CD4-positive, alpha-beta T cell (primary cell): ENCODE measurements around the gene GMPS. TPM values are rescaled to one million over a fixed set of nuclear protein-coding genes. Genes with fewer than 3 reads are reported as not detected.

ENCODE experiments used
- ATAC-seq: fragments of 200-7000 bp; cut with Tn5 transposase; one replicate; pipeline ENCODE4 v1.10.0; 2022; ENCODE audit warnings: mild to moderate bottlenecking; ENCODE audit not compliant: poor library complexity
- CTCF ChIA-PET: fragments of 350-600 bp; sonication (Branson Sonifier 250); formaldehyde crosslinking; loops from one replicate; lab custom pipeline; 2021; ENCODE audit warnings: antibody characterized with exemption, inconsistent platforms; lab: Charles Lee
- POLR2A ChIA-PET: fragments of 350-600 bp; sonication (Branson Sonifier 250); formaldehyde crosslinking; loops from one replicate; lab custom pipeline; 2021; ENCODE audit warnings: antibody characterized with exemption, inconsistent platforms; lab: Charles Lee
- DNase-seq, 14 experiments: peaks; one replicate each; pipeline ENCODE4 v3.0.0-alpha.2; 2013 to 2020; ENCODE audit warnings: mixed read lengths in 2 of 14
- H3K27ac ChIP-seq, 2 donors: one replicate each; pipeline versions ENCODE4 v1.5.1 to v1.7.0; 2013; ENCODE audit warnings: low read length in 2 of 2, low read depth in 1 of 2, mild to moderate bottlenecking in 1 of 2
- H3K27me3 ChIP-seq, 2 experiments: 1 replicate in 1 of 2; 2 replicates in 1 of 2; pipeline versions ENCODE4 v1.6.1 to v1.7.0; 2013; ENCODE audit warnings: low read length in 2 of 2, control low read depth in 1 of 2, mild to moderate bottlenecking in 1 of 2, moderate library complexity in 1 of 2; ENCODE audit not compliant: insufficient read depth in 2 of 2, control insufficient read depth in 1 of 2
- H3K36me3 ChIP-seq: one replicate; pipeline ENCODE4 v1.6.1; 2013; ENCODE audit warnings: low read length, control low read depth; ENCODE audit not compliant: insufficient read depth
- H3K4me1 ChIP-seq: one replicate; pipeline ENCODE4 v1.6.1; 2013; ENCODE audit warnings: low read length, control low read depth; ENCODE audit not compliant: insufficient read depth
- H3K4me3 ChIP-seq: one replicate; pipeline ENCODE4 v1.5.1; 2013; ENCODE audit warnings: mild to moderate bottlenecking, low read length, moderate library complexity
- H3K9me3 ChIP-seq, 2 experiments: 1 replicate in 1 of 2; 2 replicates in 1 of 2; pipeline versions ENCODE4 v1.6.1 to v1.7.0; 2013; ENCODE audit warnings: low read length in 2 of 2, mild to moderate bottlenecking in 2 of 2, control low read depth in 1 of 2, moderate library complexity in 1 of 2; ENCODE audit not compliant: control insufficient read depth in 1 of 2, insufficient read depth in 1 of 2
- H3K27ac Mint-ChIP-seq: one replicate; pipeline ENCODE4 v1.8.0; 2020; ENCODE audit warnings: mixed read lengths
- H3K27me3 Mint-ChIP-seq: one replicate; pipeline ENCODE4 v1.8.0; 2021; ENCODE audit warnings: mixed read lengths
- H3K36me3 Mint-ChIP-seq: one replicate; pipeline ENCODE4 v1.8.0; 2021; ENCODE audit warnings: low read depth, mixed read lengths
- H3K4me1 Mint-ChIP-seq: one replicate; pipeline ENCODE4 v1.8.0; 2021; ENCODE audit warnings: low read depth, mixed read lengths
- H3K4me3 Mint-ChIP-seq: one replicate; pipeline ENCODE4 v1.8.0; 2020; ENCODE audit warnings: mild to moderate bottlenecking, mixed read lengths
- H3K9me3 Mint-ChIP-seq: one replicate; pipeline ENCODE4 v1.8.0; 2020; ENCODE audit warnings: mixed read lengths
- CTCF ChIP-seq: fragments of 200-600 bp; IDR thresholded peaks from one replicate; pipeline ENCODE4 v1.8.0; 2022; ENCODE audit warnings: antibody characterized with exemption, mild to moderate bottlenecking
- intact Hi-C, 2 experiments: fragments of 100-400 bp; cut with DNase I in 1 of 2; cut with micrococcal nuclease in 1 of 2; formaldehyde crosslinking; loops; one replicate each; pipeline versions ENCODE4 v1.15.1 to v1.9.0; 2023 to 2025; cut with DNase I, micrococcal nuclease
- total RNA-seq, 174 experiments: library from RNA in 2 of 174; stranded (reverse) in 2 of 174; gene quantifications; one replicate each; pipeline ENCODE4 v1.2.3 and lab custom pipeline; 2021 to 2026

Gene GMPS
- total RNA-seq, 2 experiments from 2014 or later: 34.1 to 34.3 TPM

GRCh38 chr3:155946178-155946577, 75.7 kb downstream of the GMPS start:
- Histone ChIP-seq H3K27ac (no peak overlapping the region), H3K36me3 (no peaks in the 10 kb centered on the region), H3K9me3 (no peaks in the 10 kb centered on the region), H3K4me3 (no peak overlapping the region), H3K4me1 (no peaks in the 10 kb centered on the region), H3K27me3 (no peaks in the 10 kb centered on the region)
- Mint-ChIP-seq H3K27me3 (no peaks in the 10 kb centered on the region), H3K4me1 (no peaks in the 10 kb centered on the region), H3K9me3 (no peaks in the 10 kb centered on the region), H3K36me3 (peaks cover 11% of the 10 kb centered on the region), H3K4me3 (no peak overlapping the region), H3K27ac (no peak overlapping the region)
- no peak for TF ChIP-seq CTCF
- intact Hi-C loops: no loop called here
- ChIA-PET CTCF (no interaction called here), POLR2A (interaction anchor here (1.1 kb wide), 1 partner anchor 74 kb away, joined by 3 read pairs; no protein-coding TSS in a partner anchor)
- no peak for ATAC-seq
- DNase-seq: no peak

GRCh38 chr3:155948476-155948875, 78.0 kb downstream of the GMPS start:
- ChIA-PET CTCF (no interaction called here), POLR2A (no interaction called here)
- Mint-ChIP-seq H3K36me3 (no peaks in the 10 kb centered on the region), H3K4me3 (no peak overlapping the region), H3K4me1 (no peaks in the 10 kb centered on the region), H3K27ac (no peak overlapping the region), H3K27me3 (no peaks in the 10 kb centered on the region), H3K9me3 (peaks cover 4% of the 10 kb centered on the region)
- Histone ChIP-seq H3K27ac (no peak overlapping the region), H3K27me3 (no peaks in the 10 kb centered on the region), H3K9me3 (no peaks in the 10 kb centered on the region), H3K4me3 (no peak overlapping the region), H3K36me3 (no peaks in the 10 kb centered on the region), H3K4me1 (no peaks in the 10 kb centered on the region)
- no peak for TF ChIP-seq CTCF
- DNase-seq (no peak), ATAC-seq (no peak)
- intact Hi-C loops: no loop called here

- CTCF ChIA-PET: no interaction called here
These were observed 79.2 kb downstream of the GMPS start for GRCh38 chr3:155949453-155950217.

More at GRCh38 chr3:155949453-155950217, 79.2 kb downstream of the GMPS start:
- no peaks in the 10 kb centered on the region for H3K36me3 ChIP-seq
- Mint-ChIP-seq H3K9me3 (peaks cover 4% of the 10 kb centered on the region), H3K27me3 (no peaks in the 10 kb centered on the region), H3K27ac (no peak overlapping the region), H3K4me1 (no peaks in the 10 kb centered on the region), H3K36me3 (no peaks in the 10 kb centered on the region), H3K4me3 (no peak overlapping the region)
- TF ChIP-seq CTCF: no peak
- ATAC-seq (no peak), DNase-seq (no peak)
- no peaks in the 10 kb centered on the region for H3K4me1 ChIP-seq
- POLR2A ChIA-PET: no interaction called here
- H3K27ac ChIP-seq: no peak overlapping the region
- H3K4me3 ChIP-seq: no peak overlapping the region
- no peaks in the 10 kb centered on the region for H3K9me3 ChIP-seq
- intact Hi-C loops: no loop called here
- no peaks in the 10 kb centered on the region for H3K27me3 ChIP-seq
